SK-N-SH treated with all-trans-retinoic acid at 6 μM for 48 hours (cell line): ENCODE results near the gene KCNH3.

Experiments
- ATAC-seq: fragments of 200-7000 bp; cut with Tn5 transposase; 3 replicates; pipeline ENCODE4 v1.9.1; 2020; ENCODE audit warnings: mild to moderate bottlenecking, moderate library complexity
- ARNTL ChIP-seq: fragments of 450-650 bp; formaldehyde crosslinking; IDR thresholded peaks from 2 replicates; pipeline ENCODE4 v1.5.0; 2020; ENCODE audit warnings: low read depth, mild to moderate bottlenecking, moderate library complexity, borderline replicate concordance
- CSDC2 ChIP-seq: fragments of 250-450 bp; sonication (Bioruptor Pico); IDR thresholded peaks from 2 replicates; pipeline ENCODE4 v1.5.0; 2020; ENCODE audit warnings: mild to moderate bottlenecking, moderate library complexity
- ESRRG ChIP-seq: fragments of 250-450 bp; sonication (Bioruptor Pico); IDR thresholded peaks from 2 replicates; pipeline ENCODE4 v1.6.1; 2021; ENCODE audit warnings: mild to moderate bottlenecking
- ISL1 ChIP-seq: fragments of 250-450 bp; sonication (Bioruptor Pico); IDR thresholded peaks from 2 replicates; pipeline ENCODE4 v2.1.2; 2022; ENCODE audit warnings: mild to moderate bottlenecking, moderate library complexity
- OSR1 ChIP-seq: fragments of 250-450 bp; sonication (Bioruptor Pico); IDR thresholded peaks from 2 replicates; pipeline ENCODE4 v1.8.0; 2022; ENCODE audit warnings: moderate library complexity, mild to moderate bottlenecking, inconsistent platforms
- POU6F1 ChIP-seq: fragments of 250-450 bp; sonication (Bioruptor Pico); IDR thresholded peaks from 2 replicates; pipeline ENCODE4 v1.8.0; 2021; ENCODE audit warnings: low read depth, mild to moderate bottlenecking, moderate library complexity, borderline replicate concordance
- PPARA ChIP-seq: fragments of 250-450 bp; sonication (Bioruptor Pico); IDR thresholded peaks from 2 replicates; pipeline ENCODE4 v1.5.0; 2020; ENCODE audit warnings: mild to moderate bottlenecking, borderline replicate concordance
- RARB ChIP-seq: fragments of 250-450 bp; sonication (Bioruptor Pico); IDR thresholded peaks from 2 replicates; pipeline ENCODE4 v1.8.0; 2021; ENCODE audit warnings: mild to moderate bottlenecking, moderate library complexity
- SNAI2 ChIP-seq: fragments of 250-450 bp; sonication (Bioruptor Pico); IDR thresholded peaks from 2 replicates; pipeline ENCODE4 v1.5.0; 2020; ENCODE audit warnings: mild to moderate bottlenecking, moderate library complexity
- TCF4 ChIP-seq: fragments of 250-450 bp; sonication (Bioruptor Pico); IDR thresholded peaks from 2 replicates; pipeline ENCODE4 v1.8.0; 2021; ENCODE audit warnings: mild to moderate bottlenecking, moderate library complexity, borderline replicate concordance
- TOX ChIP-seq: fragments of 250-450 bp; sonication (Bioruptor Pico); IDR thresholded peaks from 2 replicates; pipeline ENCODE4 v1.8.0; 2021; ENCODE audit warnings: mild to moderate bottlenecking, moderate library complexity, borderline replicate concordance
- ZC3H10 ChIP-seq: fragments of 250-450 bp; sonication (Bioruptor Pico); IDR thresholded peaks from 2 replicates; pipeline ENCODE4 v1.5.1; 2021; ENCODE audit warnings: mild to moderate bottlenecking, moderate library complexity
- ZFP3 ChIP-seq: fragments of 250-450 bp; sonication (Bioruptor Pico); IDR thresholded peaks from 2 replicates; pipeline ENCODE4 v1.5.0; 2020; ENCODE audit warnings: mild to moderate bottlenecking, moderate library complexity
- ZNF8 ChIP-seq: fragments of 450-650 bp; formaldehyde crosslinking; IDR thresholded peaks from 2 replicates; pipeline ENCODE4 v1.5.0; 2020; ENCODE audit warnings: mild to moderate bottlenecking, moderate library complexity
- TF ChIP-seq, protein P1 (sequence below): fragments of 250-450 bp; sonication (Bioruptor Pico); IDR thresholded peaks from 2 replicates; pipeline ENCODE4 v1.5.1; 2021; ENCODE audit warnings: mild to moderate bottlenecking, moderate library complexity
- TF ChIP-seq, protein P2 (sequence below): fragments of 250-450 bp; sonication (Bioruptor Pico); IDR thresholded peaks from 2 replicates; pipeline ENCODE4 v1.5.0; 2020; ENCODE audit warnings: mild to moderate bottlenecking, moderate library complexity
- TF ChIP-seq, protein P3 (sequence below): fragments of 250-450 bp; sonication (Bioruptor Pico); IDR thresholded peaks from 2 replicates; pipeline ENCODE4 v1.8.0; 2020; ENCODE audit warnings: mild to moderate bottlenecking, moderate library complexity, borderline replicate concordance

Gene KCNH3

GRCh38 chr12:49540229-49541139 lies 1.7 kb downstream of the KCNH3 start:
- ATAC-seq = no peak

GRCh38 chr12:49541140-49541861 lies 2.5 kb downstream of the KCNH3 start:
- no peak for TF ChIP-seq ISL1 (CRISPR knock-in tag)
- no peak for TF ChIP-seq CSDC2 (CRISPR knock-in tag)
- no peak for TF ChIP-seq SNAI2 (CRISPR knock-in tag)
- TF ChIP-seq TOX (CRISPR knock-in tag) = no peak
- TF ChIP-seq ARNTL (CRISPR knock-in tag) = no peak
- TF ChIP-seq, protein P1, sequence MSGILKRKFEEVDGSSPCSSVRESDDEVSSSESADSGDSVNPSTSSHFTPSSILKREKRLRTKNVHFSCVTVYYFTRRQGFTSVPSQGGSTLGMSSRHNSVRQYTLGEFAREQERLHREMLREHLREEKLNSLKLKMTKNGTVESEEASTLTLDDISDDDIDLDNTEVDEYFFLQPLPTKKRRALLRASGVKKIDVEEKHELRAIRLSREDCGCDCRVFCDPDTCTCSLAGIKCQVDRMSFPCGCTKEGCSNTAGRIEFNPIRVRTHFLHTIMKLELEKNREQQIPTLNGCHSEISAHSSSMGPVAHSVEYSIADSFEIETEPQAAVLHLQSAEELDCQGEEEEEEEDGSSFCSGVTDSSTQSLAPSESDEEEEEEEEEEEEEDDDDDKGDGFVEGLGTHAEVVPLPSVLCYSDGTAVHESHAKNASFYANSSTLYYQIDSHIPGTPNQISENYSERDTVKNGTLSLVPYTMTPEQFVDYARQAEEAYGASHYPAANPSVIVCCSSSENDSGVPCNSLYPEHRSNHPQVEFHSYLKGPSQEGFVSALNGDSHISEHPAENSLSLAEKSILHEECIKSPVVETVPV (CRISPR knock-in tag) = no peak
- no peak for TF ChIP-seq ESRRG
- no peak for TF ChIP-seq ZFP3 (CRISPR knock-in tag)
- TF ChIP-seq RARB = no peak
- no peak for TF ChIP-seq ZNF8
- no peak for TF ChIP-seq TCF4 (CRISPR knock-in tag)
- no peak for ATAC-seq

More at GRCh38 chr12:49540229-49541139, 1.7 kb downstream of the KCNH3 start:
- TF ChIP-seq PPARA (CRISPR knock-in tag) (no peak), ZC3H10 (CRISPR knock-in tag) (no peak), OSR1 (no peak), ZNF8 (no peak), ARNTL (CRISPR knock-in tag) (no peak), CSDC2 (CRISPR knock-in tag) (no peak), SNAI2 (CRISPR knock-in tag) (no peak), POU6F1 (CRISPR knock-in tag) (no peak), ZFP3 (CRISPR knock-in tag) (no peak)
- TF ChIP-seq, protein P2, sequence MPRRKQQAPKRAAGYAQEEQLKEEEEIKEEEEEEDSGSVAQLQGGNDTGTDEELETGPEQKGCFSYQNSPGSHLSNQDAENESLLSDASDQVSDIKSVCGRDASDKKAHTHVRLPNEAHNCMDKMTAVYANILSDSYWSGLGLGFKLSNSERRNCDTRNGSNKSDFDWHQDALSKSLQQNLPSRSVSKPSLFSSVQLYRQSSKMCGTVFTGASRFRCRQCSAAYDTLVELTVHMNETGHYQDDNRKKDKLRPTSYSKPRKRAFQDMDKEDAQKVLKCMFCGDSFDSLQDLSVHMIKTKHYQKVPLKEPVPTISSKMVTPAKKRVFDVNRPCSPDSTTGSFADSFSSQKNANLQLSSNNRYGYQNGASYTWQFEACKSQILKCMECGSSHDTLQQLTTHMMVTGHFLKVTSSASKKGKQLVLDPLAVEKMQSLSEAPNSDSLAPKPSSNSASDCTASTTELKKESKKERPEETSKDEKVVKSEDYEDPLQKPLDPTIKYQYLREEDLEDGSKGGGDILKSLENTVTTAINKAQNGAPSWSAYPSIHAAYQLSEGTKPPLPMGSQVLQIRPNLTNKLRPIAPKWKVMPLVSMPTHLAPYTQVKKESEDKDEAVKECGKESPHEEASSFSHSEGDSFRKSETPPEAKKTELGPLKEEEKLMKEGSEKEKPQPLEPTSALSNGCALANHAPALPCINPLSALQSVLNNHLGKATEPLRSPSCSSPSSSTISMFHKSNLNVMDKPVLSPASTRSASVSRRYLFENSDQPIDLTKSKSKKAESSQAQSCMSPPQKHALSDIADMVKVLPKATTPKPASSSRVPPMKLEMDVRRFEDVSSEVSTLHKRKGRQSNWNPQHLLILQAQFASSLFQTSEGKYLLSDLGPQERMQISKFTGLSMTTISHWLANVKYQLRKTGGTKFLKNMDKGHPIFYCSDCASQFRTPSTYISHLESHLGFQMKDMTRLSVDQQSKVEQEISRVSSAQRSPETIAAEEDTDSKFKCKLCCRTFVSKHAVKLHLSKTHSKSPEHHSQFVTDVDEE (CRISPR knock-in tag) = no peak

- ATAC-seq = no peak
- TF ChIP-seq, protein P3, sequence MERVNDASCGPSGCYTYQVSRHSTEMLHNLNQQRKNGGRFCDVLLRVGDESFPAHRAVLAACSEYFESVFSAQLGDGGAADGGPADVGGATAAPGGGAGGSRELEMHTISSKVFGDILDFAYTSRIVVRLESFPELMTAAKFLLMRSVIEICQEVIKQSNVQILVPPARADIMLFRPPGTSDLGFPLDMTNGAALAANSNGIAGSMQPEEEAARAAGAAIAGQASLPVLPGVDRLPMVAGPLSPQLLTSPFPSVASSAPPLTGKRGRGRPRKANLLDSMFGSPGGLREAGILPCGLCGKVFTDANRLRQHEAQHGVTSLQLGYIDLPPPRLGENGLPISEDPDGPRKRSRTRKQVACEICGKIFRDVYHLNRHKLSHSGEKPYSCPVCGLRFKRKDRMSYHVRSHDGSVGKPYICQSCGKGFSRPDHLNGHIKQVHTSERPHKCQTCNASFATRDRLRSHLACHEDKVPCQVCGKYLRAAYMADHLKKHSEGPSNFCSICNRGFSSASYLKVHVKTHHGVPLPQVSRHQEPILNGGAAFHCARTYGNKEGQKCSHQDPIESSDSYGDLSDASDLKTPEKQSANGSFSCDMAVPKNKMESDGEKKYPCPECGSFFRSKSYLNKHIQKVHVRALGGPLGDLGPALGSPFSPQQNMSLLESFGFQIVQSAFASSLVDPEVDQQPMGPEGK (CRISPR knock-in tag) = no peak
- TF ChIP-seq, protein P1 (CRISPR knock-in tag) = no peak
- no peak for TF ChIP-seq RARB
These were observed 3.2 kb downstream of the KCNH3 start for GRCh38 chr12:49541911-49542505.
